HG03460 (cell line): ENCODE measurements around the gene GRK5.
A peak's percentile ranks its signal among the peaks of the same experiment; 100 is the strongest.
"Not testable (repeated sequence)": the region's sequence is repeated elsewhere in the genome, so short reads cannot be mapped to it uniquely, and the experiment has no call there.

Experiments used
- ATAC-seq: cut with Tn5 transposase; IDR thresholded peaks from one replicate; pipeline ENCODE4 v1.9.1; 2021; ENCODE audit not compliant: unreplicated experiment

The GRK5 gene

DNA sequence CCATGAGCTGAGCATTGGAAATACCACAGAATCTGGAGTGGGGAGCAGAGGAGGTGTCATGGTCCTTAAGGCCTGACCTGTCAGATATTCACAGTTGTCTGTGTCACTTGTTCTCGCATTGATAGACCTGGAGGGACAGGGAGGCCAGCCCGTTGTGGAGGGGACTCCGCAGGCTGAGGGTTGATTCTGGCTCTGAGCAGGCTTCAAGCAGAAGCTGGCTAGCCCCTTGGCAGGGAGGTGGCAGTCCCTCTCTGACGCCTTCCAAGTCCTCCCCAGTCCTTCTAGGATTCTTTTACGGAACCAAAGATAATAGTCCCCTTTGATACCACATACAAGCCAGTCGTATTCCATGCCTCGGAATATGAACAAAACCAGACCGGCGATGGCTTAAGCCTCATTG, 65.4 kb downstream of the GRK5 start:
- ATAC-seq: no peak

DNA sequence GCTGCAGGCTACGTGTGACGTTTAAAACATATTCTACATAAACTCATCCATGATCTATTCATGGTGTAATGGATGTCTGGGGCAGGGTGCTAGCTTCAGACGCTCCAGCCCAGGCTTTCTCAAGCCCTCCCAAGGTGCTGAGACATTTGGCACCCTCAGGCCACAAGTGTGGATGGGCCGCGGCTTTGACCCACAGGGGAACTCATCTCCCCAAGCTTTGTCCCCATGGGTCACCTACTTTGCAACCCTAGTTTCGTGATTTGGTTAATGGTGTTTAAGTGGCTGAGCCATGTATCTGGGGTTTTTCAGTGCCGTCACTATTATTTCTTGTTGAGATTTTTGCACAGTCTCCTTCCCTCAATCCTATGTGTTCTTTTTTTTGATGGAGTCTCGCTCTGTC, 66.0 kb downstream of the GRK5 start:
- ATAC-seq: no peak

DNA sequence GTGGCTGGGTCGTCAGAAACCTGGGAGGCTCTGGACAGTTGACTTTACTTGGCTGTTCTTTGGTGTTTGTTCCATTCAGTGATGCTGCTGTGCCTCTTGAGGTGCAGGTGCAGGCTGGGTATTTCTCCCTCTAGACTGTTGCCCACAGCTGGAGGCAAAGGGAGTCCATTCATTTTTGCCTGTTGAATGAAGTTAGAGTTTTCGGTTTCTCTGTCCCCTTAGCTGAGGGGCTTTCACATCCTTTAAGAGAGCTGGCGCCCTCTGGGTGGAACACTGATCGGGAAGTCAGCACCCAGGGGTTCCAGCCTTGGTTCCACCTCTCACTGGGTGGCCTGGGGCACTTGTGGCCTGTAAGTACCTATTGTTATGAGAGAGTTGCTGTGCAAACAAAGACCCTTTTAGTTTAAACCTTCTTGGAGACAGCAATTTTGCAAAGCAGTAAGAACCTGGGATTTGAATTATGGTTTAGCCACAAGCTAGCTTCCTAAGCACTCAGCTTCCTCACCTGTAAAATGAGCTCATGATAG, 67.2 kb downstream of the GRK5 start:
- ATAC-seq: no peak

DNA sequence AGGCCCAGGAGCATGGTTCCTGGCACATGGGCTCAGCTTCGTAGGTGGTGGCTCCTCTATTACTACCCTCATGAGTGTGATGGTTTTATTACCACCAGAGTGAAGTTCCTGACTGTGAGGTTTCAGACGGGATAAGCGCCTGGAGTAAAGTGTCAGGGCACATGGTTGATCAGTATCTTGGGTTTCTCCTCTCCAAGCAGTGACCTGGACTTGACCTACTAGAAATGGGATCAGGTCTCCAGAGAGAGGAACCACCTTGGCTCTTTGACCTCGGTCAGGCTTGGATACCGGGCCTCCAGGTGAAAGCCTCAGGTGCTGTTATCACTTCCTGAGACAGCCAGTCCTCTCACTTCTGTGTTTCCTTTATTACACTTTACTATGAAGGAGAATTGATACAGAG, 67.7 kb downstream of the GRK5 start:
- ATAC-seq: no peak

DNA sequence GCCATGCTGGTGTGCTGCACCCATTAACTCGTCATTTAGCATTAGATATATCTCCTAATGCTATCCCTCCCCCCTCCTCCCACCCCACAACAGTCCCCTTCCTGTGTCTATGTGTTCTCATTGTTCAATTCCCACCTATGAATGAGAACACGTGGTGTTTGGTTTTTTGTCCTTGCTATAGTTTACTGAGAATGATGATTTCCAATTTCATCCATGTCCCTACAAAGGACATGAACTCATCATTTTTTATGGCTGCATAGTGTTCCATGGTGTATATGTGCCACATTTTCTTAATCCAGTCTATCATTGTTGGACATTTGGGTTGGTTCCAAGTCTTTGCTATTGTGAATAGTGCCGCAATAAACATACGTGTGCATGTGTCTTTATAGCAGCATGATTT, 68.8 kb downstream of the GRK5 start:
- not testable (repeated sequence) for ATAC-seq

DNA sequence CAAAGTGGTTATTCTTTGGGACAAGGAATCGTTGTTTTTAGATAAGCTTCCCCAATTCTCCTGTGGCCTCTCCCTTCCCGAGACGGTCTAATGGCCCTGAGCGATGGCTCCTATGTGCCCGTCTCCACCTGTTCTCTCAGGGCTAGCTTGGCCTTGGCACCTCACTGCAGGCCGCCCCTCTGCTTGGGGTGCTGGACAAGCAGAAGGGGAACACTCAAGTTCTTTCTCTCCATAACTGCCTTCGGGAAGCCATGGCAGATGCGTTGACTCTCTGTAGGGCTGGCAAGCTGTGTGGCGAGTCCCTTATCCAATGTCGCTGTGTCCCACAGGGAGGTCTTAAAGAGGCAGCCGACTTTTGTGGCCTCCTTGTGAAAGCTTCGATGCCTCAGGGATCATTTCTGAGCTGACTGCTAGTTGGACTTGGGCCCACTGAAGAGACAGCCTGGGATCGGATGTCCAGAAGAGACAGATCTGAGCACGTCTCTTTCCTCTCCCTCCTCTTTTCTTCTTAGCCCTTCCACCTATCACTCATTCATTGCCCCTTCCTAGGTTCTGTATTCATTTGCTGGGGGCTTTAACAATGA, 70.8 kb downstream of the GRK5 start:
- ATAC-seq: no peak

DNA sequence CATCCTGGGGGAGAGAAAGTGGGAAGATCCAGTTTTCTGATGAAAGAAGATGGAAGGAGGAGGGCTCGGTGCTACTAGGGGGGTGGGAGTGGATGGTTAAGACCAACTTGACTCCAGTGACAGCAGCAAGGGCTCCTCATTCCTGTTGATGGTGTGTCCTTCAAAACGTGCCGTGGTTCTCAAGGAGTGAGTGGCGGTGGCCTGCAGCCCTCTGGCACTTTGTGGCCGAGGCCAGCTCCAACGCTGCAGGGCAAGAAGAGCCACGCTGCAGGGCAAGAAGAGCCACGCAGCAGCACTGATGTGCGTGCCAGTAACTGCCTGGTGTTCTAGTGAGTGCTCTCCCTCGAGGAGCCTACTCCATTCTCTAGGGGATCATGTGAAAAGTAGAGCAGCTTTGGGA, 72.1 kb downstream of the GRK5 start:
- ATAC-seq: no peak

DNA sequence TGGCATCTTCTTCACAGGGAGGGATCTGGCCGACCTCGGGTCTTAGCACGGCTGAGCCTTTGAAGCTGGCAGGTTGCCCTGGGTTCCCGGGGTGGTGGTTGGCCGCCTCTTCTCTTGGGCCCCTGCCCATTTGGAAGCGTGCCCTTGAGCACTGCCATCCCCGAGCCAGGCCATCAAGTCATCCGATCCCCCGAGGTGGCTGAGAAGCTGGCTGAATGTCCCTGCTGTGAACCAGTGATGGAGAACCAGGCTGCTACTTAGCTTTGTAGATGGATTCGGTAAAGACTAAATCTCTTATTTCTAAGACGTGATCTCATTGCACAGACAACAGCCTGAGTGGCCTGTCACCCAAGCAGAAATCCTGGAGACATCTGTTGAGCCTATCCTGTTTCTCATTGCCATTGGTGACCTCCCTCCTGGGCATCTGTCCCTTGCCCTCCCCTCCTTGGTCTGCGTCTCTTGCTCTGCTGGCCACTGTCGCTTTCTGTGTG, 74.3 kb downstream of the GRK5 start:
- no peak for ATAC-seq

DNA sequence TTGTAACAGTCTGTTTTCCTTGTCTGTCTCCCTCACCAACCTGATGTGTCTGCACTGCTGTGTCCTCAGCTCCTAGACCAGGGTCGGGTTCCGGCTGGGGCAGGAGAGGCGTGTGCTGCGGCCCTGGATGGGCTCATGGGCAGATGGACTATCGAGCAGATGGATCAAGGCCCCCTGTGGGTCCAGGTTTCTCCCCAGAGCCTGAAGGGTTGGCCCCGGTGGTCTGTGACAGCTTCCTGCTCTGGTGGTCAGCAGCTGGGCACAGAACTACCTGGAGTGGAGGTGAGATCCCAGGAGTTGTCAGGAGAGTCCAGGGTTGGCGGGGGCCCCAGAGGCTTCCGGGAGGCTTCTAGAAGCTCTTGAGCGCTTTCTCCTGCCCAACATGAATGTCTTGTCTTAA, 75.1 kb downstream of the GRK5 start:
- ATAC-seq: no peak

DNA sequence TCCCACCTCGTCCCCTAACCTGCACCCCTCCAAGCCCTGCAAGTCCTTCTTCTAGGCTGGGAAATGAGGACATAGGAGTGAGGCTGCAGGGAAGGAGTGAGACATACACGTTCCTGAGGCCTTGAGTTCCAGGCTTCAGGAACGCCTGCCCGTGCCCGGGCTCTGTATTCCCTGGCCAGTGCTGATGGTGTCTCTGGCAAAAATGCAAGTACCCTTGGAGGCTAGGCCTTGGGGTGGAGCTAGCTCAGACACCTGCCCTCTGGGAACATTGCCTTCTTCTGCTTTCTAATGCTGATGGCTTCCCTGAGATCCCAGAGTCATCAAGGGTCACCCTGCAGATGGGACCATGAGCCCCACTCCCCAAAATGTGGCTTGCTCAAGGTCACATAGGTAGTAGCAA, 76.0 kb downstream of the GRK5 start:
- ATAC-seq: no peak

DNA sequence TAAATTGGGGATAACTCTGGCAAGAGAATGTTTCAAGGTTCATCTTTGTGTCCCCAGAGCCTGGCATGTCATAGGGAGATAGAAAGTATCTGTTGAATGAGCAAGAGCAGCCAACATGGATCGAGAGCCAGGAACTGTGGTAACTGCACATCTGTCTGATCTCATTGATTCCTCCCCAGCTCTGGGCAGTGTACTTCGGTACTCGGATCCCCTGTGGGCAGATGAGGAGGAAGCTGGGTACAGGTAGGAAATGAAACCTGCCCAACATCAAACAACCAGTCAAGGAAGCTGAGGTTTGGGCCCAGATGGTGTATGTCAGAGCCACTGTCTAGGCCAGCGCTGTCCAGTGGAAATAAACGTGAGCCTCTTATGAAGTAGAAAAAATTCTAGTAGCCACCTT, 76.4 kb downstream of the GRK5 start:
- ATAC-seq: peak; percentile 70

DNA sequence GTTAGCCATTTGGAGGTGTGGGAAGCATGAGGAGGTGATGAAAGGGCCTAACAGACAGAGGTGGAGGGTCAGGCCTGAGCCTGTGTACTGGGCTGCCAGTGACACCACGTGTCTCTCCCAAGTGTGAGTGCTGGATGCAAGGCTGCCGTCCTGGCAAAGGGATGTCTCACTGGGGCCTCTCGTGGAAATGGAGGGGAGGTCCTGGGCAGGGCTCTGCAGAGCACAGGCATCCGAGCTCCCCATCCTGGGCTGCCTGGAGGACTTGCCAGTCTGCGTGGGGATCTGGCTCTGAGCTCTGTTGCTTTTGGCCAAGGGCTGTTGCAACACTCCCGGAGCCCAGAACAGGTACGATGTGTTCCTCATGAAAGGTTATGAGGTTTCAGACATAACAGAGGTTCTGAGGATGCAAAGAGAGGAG, 77.3 kb downstream of the GRK5 start:
- ATAC-seq: no peak

DNA sequence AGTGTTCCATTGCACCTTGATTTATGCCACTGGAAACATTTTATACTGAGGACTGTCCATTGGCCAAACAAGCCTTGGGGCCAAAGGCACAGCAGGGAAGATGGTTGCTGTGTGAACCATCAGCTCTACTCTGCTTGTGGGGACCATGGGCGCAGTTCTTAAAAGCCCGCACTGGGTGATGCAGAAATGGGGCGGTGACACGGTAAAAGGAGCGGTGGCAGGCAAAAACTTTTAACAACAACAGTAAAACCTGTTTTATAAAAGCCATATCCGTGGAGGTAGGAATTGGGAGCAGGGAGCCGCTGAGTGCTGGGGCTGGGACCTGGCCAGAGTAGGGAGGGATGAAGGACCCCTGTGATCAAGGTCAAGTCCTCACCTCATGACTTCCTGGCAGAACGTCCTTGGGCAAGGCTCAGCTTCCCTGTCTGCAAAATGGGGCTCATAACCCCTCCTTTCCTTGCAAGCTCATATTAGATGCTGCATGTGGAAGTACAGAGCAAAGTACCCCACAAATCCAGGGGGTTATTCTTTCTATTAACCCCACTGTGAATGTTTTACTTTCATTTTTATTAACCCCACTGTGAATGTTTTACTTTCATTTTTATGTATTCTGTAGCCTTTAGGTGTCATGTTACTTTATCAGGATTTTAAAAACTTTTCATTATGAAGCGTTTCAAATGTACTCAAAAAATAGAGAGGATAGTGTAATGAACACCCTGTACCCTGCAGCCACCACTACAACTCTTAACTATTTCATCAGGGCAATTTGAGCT, 78.3 kb downstream of the GRK5 start:
- ATAC-seq: peak; percentile 43

DNA sequence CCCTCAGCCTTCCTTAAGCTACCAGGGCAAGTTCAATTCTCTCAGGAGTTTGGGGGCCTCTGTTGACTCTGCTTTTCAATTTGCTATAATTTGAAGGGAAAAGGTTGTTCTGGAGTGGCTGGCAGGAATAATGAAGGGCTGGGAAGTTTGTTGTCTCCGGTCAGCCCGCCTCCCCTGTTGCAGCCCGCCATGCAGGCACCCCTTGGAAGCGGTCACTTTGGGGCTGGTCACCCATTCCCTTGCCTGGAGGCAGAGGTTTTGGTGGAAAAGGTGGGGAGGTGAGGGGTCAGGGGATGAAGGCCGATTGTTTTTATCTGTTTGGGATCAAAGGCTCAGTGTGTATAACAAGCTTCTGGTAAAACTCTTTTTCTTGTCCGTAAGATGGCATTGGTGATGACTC, 79.1 kb downstream of the GRK5 start:
- no peak for ATAC-seq

DNA sequence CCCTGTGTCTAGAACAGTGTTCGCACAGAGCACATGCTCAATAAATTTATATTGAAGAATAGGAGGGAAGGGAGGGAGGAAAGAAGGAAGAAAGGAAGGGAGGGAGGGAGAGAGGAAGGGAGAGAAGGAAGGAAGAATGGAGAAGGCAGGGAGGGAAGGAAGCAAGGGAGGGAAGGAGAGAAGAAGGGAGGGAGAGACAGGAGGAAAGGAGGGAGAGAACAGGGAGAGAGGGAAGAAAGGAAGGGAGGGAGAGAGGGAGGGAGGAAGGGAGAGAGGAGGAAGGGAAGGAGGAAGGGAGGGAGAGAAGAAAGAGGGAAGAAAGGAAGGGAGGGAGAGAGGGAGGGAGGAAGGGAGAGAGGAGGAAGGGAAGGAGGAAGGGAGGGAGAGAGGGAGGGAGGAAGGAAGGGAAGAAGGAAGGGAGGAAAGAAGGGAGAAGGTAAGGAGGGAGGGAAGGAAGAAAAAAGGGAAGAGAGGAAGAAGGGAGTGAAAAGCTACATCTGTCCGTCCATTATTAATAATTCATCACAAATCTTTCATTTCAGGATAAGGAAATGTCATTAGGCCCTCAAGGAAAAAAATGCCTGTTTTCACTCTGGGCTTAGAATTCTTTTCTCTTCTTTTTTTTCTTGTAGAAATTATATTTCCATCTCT, 79.7 kb downstream of the GRK5 start:
- ATAC-seq: no peak

DNA sequence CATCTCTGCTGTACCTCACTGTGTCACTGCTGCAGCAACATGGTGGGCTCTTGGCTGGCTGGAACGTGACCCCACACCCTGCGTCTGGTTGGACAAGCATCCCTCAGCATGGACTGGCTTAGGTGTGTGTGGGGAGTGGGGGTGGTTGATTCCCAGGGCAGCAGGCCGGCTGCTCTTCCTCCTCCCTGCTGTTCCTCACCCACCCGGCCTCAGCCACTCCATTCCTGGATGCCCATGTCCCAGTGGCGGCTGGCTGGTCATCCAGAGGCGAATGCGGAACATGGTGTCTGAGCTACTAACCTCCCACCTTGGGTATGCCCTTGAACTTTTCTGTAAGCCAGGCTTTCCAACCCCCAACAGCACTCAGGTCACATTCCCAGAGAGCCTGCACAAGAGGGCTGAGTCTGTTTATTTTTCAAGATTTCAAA, 81.2 kb downstream of the GRK5 start:
- no peak for ATAC-seq

DNA sequence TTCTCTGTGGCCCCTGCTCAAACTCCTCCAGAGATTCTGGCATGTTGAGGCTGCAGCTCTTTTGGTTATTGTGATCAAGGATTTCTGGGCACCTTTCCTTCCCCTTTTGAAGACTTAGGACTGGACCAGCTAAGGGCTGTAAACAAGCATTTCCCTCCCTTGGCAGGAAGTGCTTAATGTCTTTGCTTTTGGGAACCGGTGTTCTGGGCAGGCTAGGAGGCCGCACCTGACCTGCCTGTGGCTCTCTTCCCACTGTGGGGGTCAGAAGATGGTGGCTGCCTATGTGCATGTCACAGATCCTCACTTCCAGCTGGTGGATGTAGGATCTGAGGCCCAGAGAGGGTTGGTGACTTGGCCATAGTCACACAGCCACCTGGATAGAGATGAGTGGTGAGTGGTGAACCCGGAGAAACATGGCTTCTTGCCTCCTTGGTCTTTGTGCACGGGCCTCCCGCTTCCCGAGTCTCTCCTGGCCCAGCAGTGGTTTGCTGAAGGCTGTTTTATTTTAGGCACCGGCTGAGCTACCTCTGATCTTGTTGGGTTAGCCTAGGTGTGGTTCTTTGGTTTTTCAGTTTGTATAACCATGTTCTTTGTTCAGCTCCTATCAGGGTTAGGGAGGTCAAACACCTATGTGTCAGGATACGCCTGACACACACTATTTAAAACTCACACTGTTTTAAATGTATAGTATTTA, 82.0 kb downstream of the GRK5 start:
- ATAC-seq: no peak

DNA sequence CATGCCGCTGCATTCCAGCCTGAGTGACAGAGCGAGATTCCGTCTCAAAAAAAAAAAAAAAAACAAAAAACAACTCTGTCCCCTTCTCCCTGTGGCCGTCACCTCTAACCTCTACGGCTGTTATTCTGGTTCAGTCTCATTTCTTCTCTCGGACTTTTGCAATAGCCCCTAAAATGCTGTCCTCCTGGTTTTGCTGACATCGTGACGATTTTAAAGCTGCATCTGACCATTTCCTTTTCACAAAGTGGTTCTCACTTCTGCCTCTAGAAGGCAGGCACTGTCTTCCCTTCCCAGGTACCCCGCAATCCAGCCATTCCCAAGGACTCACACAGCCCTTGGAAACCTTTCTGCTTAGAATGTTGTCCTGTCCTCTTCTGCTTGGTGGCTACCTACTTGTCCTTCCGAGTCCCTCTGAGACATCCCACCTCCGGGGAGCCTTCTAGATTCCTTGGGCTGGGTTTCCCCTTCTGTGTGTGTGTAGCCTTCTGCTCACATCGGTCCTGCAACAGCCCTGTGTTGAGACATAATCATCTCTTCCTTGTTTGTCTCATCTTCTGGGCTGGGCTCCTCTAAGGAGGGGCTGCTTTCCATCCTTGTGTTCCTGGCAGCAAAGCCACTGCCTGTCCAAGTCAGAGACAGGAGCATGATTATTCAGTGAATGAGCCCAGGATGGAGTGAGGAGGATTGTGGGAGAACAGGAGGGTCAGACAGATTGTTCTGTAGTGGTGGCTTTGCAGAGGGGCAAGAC, 83.1 kb downstream of the GRK5 start:
- no peak for ATAC-seq

DNA sequence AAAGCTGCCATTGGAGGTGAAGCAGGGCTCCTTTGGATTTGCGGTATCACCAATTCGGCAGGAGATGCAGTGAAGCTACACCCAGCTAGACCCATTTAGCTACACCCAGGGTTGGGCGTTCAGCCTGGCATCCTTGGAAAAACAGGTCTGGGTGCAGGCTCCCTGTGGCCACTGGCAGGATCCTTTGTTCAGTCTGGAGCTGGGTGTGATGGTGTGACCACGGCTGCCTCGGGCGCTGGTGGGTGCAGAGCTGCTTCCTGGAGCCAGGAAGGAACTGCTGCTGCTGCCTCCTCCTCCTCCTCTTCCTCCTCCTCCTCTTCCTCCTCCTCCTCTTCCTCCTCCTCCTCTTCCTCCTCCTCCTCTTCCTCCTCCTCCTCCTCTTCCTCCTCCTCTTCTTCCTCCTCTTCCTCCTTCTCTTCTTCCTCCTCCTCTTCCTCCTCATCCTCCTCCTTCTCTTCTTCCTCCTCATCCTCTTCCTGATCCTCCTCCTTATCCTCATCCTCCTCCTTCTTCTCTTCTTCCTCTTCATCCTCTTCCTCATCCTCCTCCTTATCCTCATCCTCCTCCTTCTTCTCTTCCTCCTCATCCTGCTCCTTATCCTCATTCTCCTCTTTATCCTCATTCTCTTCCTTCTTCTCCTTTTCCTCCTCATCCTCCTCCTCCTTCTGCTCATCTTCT, 84.0 kb downstream of the GRK5 start:
- no peak for ATAC-seq
